AG10803 (cell line): Measurements from ENCODE around the gene RTN4.
"Not testable (repeated sequence)": the region's sequence is repeated elsewhere in the genome, so short reads cannot be mapped to it uniquely, and the experiment has no call there.

Source experiments
- DNase-seq: peaks from one replicate; pipeline ENCODE4 v3.0.0; 2010; ENCODE audit warnings: low read depth
- H3K4me3 ChIP-seq: 2 replicates; pipeline ENCODE4 v1.5.1; 2011; ENCODE audit warnings: mild to moderate bottlenecking, low read length, control low read depth
- TF ChIP-seq, protein P1 (sequence below): conservative IDR thresholded peaks from 2 replicates; pipeline ENCODE4 v1.5.1; 2011; ENCODE audit warnings: mild to moderate bottlenecking, low read length, control low read depth, inconsistent platforms

Gene RTN4

GRCh38 chr2:55054106-55054875 lies 4.0 kb upstream of the RTN4 start:
- no peak overlapping the region for H3K4me3 ChIP-seq

DNA sequence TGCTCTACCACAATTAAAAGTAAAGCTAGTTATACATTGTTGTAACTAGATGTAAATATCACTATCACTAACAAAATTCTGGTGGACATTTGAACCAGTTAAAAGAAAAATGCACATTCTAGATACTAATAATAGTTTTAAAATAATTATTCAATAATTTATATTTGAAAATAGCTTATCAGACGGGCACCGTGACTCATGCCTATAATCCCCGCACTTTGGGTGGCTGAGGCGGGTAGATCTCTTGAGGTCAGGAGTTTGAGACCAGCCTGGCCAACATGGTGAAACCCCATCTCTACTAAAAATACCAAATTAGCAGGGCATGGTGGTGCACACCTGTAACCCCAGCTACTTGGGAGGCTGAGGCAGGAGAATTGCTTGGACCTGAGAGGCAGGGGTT lies 3.0 kb upstream of the RTN4 start:
- not testable (repeated sequence) for DNase-seq, H3K4me3 ChIP-seq

More at GRCh38 chr2:55054106-55054875, 4.0 kb upstream of the RTN4 start:
- DNase-seq, result no peak
- TF ChIP-seq, protein P1, sequence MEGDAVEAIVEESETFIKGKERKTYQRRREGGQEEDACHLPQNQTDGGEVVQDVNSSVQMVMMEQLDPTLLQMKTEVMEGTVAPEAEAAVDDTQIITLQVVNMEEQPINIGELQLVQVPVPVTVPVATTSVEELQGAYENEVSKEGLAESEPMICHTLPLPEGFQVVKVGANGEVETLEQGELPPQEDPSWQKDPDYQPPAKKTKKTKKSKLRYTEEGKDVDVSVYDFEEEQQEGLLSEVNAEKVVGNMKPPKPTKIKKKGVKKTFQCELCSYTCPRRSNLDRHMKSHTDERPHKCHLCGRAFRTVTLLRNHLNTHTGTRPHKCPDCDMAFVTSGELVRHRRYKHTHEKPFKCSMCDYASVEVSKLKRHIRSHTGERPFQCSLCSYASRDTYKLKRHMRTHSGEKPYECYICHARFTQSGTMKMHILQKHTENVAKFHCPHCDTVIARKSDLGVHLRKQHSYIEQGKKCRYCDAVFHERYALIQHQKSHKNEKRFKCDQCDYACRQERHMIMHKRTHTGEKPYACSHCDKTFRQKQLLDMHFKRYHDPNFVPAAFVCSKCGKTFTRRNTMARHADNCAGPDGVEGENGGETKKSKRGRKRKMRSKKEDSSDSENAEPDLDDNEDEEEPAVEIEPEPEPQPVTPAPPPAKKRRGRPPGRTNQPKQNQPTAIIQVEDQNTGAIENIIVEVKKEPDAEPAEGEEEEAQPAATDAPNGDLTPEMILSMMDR, result no peak

DNA sequence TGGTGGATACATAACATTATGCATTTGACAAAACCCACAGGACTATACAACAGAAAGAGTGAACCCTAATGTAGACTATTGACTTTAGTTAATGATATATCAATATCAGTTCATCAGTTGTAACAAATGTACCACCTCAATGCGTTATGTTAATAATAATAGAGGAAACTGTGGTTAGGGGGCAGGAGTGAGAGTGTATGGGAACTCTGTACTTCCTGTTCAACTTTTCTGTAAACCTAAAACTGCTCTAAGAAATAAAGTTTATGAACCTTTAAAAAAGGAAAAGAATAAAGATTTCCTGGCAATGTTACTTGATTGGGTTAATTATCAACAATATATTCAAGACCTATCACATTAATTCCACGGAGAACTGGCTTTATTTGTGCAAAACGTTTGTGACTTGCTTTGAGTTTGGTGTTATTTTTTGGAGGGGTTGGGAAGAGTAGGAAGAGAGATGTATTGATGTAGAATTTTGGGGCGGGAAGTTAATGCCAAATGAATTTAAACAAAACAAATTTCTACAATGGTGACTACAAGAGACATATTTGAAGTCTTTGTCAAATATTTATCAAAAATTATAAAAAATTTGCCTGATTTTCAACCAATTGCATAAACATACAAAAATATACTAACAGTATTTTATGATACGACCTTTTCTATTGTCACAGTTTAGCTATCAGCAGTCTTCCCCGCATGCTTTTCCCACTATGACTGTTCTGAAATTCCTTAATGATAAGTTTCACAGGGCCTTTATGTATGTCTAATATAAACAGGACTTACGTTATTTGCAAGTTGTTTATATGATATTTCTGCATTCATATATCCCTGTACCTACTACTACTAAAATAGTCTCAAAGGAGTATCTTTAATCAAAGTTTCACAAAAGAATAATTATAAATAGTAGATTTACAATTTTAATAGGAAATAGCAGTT lies 2.1 kb upstream of the RTN4 start:
- no peak overlapping the region for H3K4me3 ChIP-seq
- no peak for DNase-seq
- TF ChIP-seq, protein P1, result no peak

DNA sequence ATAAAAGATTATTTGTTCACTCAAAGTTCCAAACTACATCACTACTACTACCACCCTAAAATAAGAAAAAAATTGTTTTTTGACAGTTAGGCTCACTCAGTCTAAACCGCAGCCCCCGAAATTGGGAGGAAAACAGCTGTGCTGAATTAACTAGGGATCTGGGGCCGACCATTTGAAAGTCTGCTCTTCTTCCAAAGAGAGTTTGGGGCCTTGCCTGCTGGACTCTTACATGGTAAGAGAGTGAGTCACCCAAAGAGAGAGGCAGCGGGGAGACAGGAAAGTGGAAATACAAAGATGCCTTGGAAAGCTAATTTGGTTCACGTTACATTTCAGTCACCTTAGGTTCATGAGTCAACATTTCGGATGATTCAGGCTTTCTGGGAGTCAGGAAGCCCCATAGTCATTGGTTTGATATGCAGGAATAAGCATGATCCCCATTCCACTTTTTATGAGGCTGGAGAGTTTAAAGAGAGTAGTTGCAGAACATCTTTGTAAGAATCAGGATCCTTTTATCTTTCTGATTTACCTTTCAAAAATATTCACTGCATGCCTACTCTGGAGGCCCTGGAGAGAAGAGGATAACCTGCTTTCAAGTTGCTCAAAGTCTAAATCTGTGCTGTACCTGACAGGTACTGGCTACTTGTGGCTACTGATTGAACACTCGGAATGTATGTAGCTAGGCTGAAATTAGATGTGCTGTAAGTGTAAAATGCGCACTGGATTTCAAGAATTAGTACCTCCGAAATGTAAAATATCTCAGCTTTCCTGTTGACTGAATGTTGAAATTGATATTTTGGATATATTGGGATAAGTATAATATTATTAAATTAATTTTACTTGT lies 995 bp upstream of the RTN4 start:
- TF ChIP-seq, protein P1, result no peak
- peak; percentile 100 for DNase-seq
- H3K4me3 ChIP-seq, result peak overlapping the region; percentile 64

- TF ChIP-seq, protein P1, result no peak
- H3K4me3 ChIP-seq, result peak overlapping the region; percentile 91
- DNase-seq, result no peak
Measured at GRCh38 chr2:55049821-55050099, 491 bp downstream of the RTN4 start.

GRCh38 chr2:55049043-55049820 lies 1.0 kb downstream of the RTN4 start:
- DNase-seq, result peak; percentile 83
- TF ChIP-seq, protein P1, result peak; percentile 82

More at GRCh38 chr2:55049043-55049820, 1.0 kb downstream of the RTN4 start:
- H3K4me3 ChIP-seq, result peak overlapping the region; percentile 91
